Measurements from ENCODE around the gene RUNX1. TPM values are rescaled to one million over a fixed set of nuclear protein-coding genes. Genes with fewer than 3 reads are reported as not detected.

RUNX1 gene
- total and polyA plus RNA-seq, 2 donors (not counting 3 experiments of a cell fraction or from before 2014, with no cell fraction given), result 4.6 to 17.9 TPM

GRCh38 chr21:34836103-34836932 is 212.8 kb downstream of the RUNX1 start:
- H3K79me2 ChIP-seq (ENCODE audit: control insufficient read depth, insufficient read depth, low read length), result peaks cover 31% of the 10 kb centered on the region
- intact Hi-C loops (cut with micrococcal nuclease) (loop anchor here (1.0 kb wide), 4 partner anchors 9 to 1096 kb away; no protein-coding TSS in a partner anchor), dilution Hi-C loops (cut with MboI; ENCODE audit: extremely low pct_ligation_motif_present, low sequenced_read_pairs) (no loop called here)
- ChIA-PET CTCF (interaction anchor here (1.0 to 2.6 kb wide), 16 partner anchors 10 to 1268 kb away, joined by 3 to 26 read pairs (median 5); no protein-coding TSS in a partner anchor), POLR2A (interaction anchor here (0.6 to 2.9 kb wide), 4 partner anchors 29 to 869 kb away, joined by 3 to 13 read pairs (median 8); no protein-coding TSS in a partner anchor)
- H3K9me1 ChIP-seq (replicated peaks; ENCODE audit: control insufficient read depth, extremely low read depth, insufficient read depth, low read length), result no peaks in the 10 kb centered on the region
- H3K27ac ChIP-seq (ENCODE audit: insufficient read depth, low read depth, low read length), result peak overlapping the region; percentile 78
- peaks cover under 1 to 2% of the 10 kb centered on the region in 2 experiments for H3K36me3 ChIP-seq (ENCODE audit: control insufficient read depth in 2 of 2, extremely low read depth in 1 of 2, insufficient read depth in 2 of 2, low read length in 2 of 2)
- peaks cover 30% of the 10 kb centered on the region for H3K4me1 ChIP-seq (ENCODE audit: control insufficient read depth, extremely low read depth, insufficient read depth, low read length)
- H3K27me3 ChIP-seq (ENCODE audit: control insufficient read depth in 2 of 2, insufficient read depth in 2 of 2, low read length in 2 of 2), result no peaks in the 10 kb centered on the region
- H3K4me3 ChIP-seq (replicated peaks in 1 of 3; ENCODE audit: insufficient read depth in 1 of 3, low read depth in 1 of 3, low read length in 3 of 3), result peak overlapping the region in 1 of 3 experiments; percentile 3
- H3K4me2 ChIP-seq (ENCODE audit: insufficient read depth, low read length), result peak overlapping the region; percentile 64
- FAIRE-seq (peak; percentile 92), DNase-seq (ENCODE audit: low read depth, low spot score) (peak; percentile 98)
- no peak overlapping the region for H2AFZ ChIP-seq (ENCODE audit: low read depth, low read length)
- no peaks in the 10 kb centered on the region for H4K20me1 ChIP-seq (replicated peaks; ENCODE audit: control insufficient read depth, extremely low read depth, insufficient read depth, low read length)
- peak overlapping the region; percentile 38 for H3K9ac ChIP-seq (replicated peaks; ENCODE audit: extremely low read depth, insufficient read depth, low read length)
- BruUV-seq (replicated peaks), result no TSS peak
- no peak for TF ChIP-seq CTCF (IDR thresholded peaks at IDR 0.05; ENCODE audit: extremely low read depth in 1 of 2, insufficient read depth in 1 of 2, low read depth in 1 of 2, low read length in 2 of 2)
- TF ChIP-seq POLR2A (IDR thresholded peaks at IDR 0.05; ENCODE audit: low read depth, low read length), result peak; percentile 26
- TF ChIP-seq FOS (IDR thresholded peaks at IDR 0.05; ENCODE audit: borderline replicate concordance, insufficient read depth, low read length), result peak; percentile 88
- peak; percentile 66 for TF ChIP-seq JUN (IDR thresholded peaks at IDR 0.05; ENCODE audit: borderline replicate concordance, insufficient read depth, insufficient read length, low read depth)
- TF ChIP-seq MYC (IDR thresholded peaks at IDR 0.05; ENCODE audit: low read depth, low read length), result peak; percentile 43
- peak; percentile 34 for TF ChIP-seq MAX (IDR thresholded peaks at IDR 0.05; ENCODE audit: insufficient read depth, insufficient read length)
- peak; percentile 60 for TF ChIP-seq POLR2AphosphoS5 (IDR thresholded peaks at IDR 0.05; ENCODE audit: insufficient read depth, low read depth, low read length)
- peak; percentile 97 for TF ChIP-seq GATA2 (IDR thresholded peaks at IDR 0.05; ENCODE audit: insufficient read depth, insufficient read length, low read depth, low read length)
- TF ChIP-seq EZH2 (IDR thresholded peaks at IDR 0.05; ENCODE audit: borderline replicate concordance, low read depth, low read length, severe bottlenecking), result no peak
- H3K9me3 ChIP-seq (replicated peaks; ENCODE audit: control insufficient read depth, insufficient read depth, low read length), result no peaks in the 10 kb centered on the region

Measured in endothelial cell of umbilical vein (primary cell).